ENCODE measurements around the gene FUT3.
A peak's percentile ranks its signal among the peaks of the same experiment; 100 is the strongest.

- peak; percentile 94 to 98 (median 96) for TF ChIP-seq CTCF (IDR thresholded peaks at IDR 0.05)
- no peak for TF ChIP-seq POLR2A (IDR thresholded peaks at IDR 0.05)
Measured at GRCh38 chr19:5803752-5804515, 47.3 kb downstream of the FUT3 start.

All from right lobe of liver (tissue), 4 donors.